Measurements from ENCODE around the gene SP3. TPM values are rescaled to one million over a fixed set of nuclear protein-coding genes. Genes with fewer than 3 reads are reported as not detected.

The SP3 gene
- total RNA-seq, 1 experiment from 2014 or later = 80.2 TPM

- intact Hi-C loops (cut with micrococcal nuclease; ENCODE audit: unreplicated experiment) (no loop called here), in situ Hi-C loops (cut with HindIII; ENCODE audit: low pct_unique_long_range_greater_than_20kb, low sequenced_read_pairs) (no loop called here)
- POLR2A ChIA-PET = no interaction called here
- Histone ChIP-seq H3K27me3 (ENCODE audit: control insufficient read depth, insufficient read depth, low read length) (no peaks in the 10 kb centered on the region), H3K27ac (ENCODE audit: low read length) (no peak overlapping the region), H3K36me3 (ENCODE audit: control insufficient read depth, insufficient read depth, low read length) (no peaks in the 10 kb centered on the region), H3K4me3 (ENCODE audit: low read depth in 2 of 2, low read length in 2 of 2) (no peak overlapping the region), H3K9me3 (ENCODE audit: control insufficient read depth, insufficient read depth, low read depth, low read length) (no peaks in the 10 kb centered on the region), H3K4me1 (ENCODE audit: control insufficient read depth, insufficient read depth, low read length) (no peaks in the 10 kb centered on the region)
- CTCF ChIA-PET = no interaction called here
- BruUV-seq (replicated peaks) = no TSS peak
- TF ChIP-seq TCF7L2 (IDR thresholded peaks at IDR 0.05; ENCODE audit: low read depth, low read length) (no peak), POLR2AphosphoS5 (IDR thresholded peaks at IDR 0.05; ENCODE audit: low read depth, low read length) (no peak), CTCF (IDR thresholded peaks at IDR 0.05) (no peak), REST (IDR thresholded peaks at IDR 0.05; ENCODE audit: insufficient read depth in 1 of 2, low read depth in 2 of 2, low read length in 1 of 2) (no peak), SIN3A (IDR thresholded peaks at IDR 0.05; ENCODE audit: borderline replicate concordance, insufficient read depth, low read depth, low read length) (no peak)
- DNase-seq (ENCODE audit: low read depth, low spot score) = no peak
- ATAC-seq = no peak
Observed at GRCh38 chr2:174013315-174013751, 48.2 kb upstream of the SP3 start.

- Histone ChIP-seq H3K9me3 (ENCODE audit: control insufficient read depth, insufficient read depth, low read depth, low read length) (no peaks in the 10 kb centered on the region), H3K36me3 (ENCODE audit: control insufficient read depth, insufficient read depth, low read length) (no peaks in the 10 kb centered on the region), H3K27me3 (ENCODE audit: control insufficient read depth, insufficient read depth, low read length) (no peaks in the 10 kb centered on the region), H3K4me1 (ENCODE audit: control insufficient read depth, insufficient read depth, low read length) (no peaks in the 10 kb centered on the region), H3K4me3 (ENCODE audit: low read depth in 2 of 2, low read length in 2 of 2) (no peak overlapping the region), H3K27ac (ENCODE audit: low read length) (no peak overlapping the region)
- TF ChIP-seq SIN3A (IDR thresholded peaks at IDR 0.05; ENCODE audit: borderline replicate concordance, insufficient read depth, low read depth, low read length) = no peak
- no peak for TF ChIP-seq TCF7L2 (IDR thresholded peaks at IDR 0.05; ENCODE audit: low read depth, low read length)
- no peak for TF ChIP-seq POLR2AphosphoS5 (IDR thresholded peaks at IDR 0.05; ENCODE audit: low read depth, low read length)
- TF ChIP-seq REST (IDR thresholded peaks at IDR 0.05; ENCODE audit: insufficient read depth in 1 of 2, low read depth in 2 of 2, low read length in 1 of 2) = no peak
- no peak for TF ChIP-seq CTCF (IDR thresholded peaks at IDR 0.05)
- POLR2A ChIA-PET = no interaction called here
- CTCF ChIA-PET = no interaction called here
- in situ Hi-C loops (cut with HindIII; ENCODE audit: low pct_unique_long_range_greater_than_20kb, low sequenced_read_pairs) = no loop called here
- intact Hi-C loops (cut with micrococcal nuclease; ENCODE audit: unreplicated experiment) = no loop called here
- DNase-seq (ENCODE audit: low read depth, low spot score) (no peak), ATAC-seq (no peak)
- BruUV-seq (replicated peaks) = no TSS peak
Observed at GRCh38 chr2:174012347-174013314, 47.5 kb upstream of the SP3 start.

All from Panc1 (cell line).